HepG2 (cell line): Measurements from ENCODE around the gene INA. TPM values are rescaled to one million over a fixed set of nuclear protein-coding genes. Genes with fewer than 3 reads are reported as not detected.

ENCODE experiments used
- ATAC-seq: fragments of 200-7000 bp; cut with Tn5 transposase; 3 replicates; pipeline ENCODE4 v1.9.1; 2020; ENCODE audit warnings: mild to moderate bottlenecking, moderate library complexity
- BruUV-seq: library from RNA; stranded (reverse); fragments of 400-500 nt; replicated peaks from 2 replicates; lab custom pipeline; 2021; lab: Mats Ljungman, UMichigan
- CTCF ChIA-PET: fragments of 300-600 bp; formaldehyde crosslinking; extraction: SDS; loops from one replicate; lab custom pipeline; 2021; ENCODE audit warnings: low total read pairs, inconsistent platforms, low intra/inter-chr PET ratio; lab: Yijun Ruan, JAX
- POLR2A ChIA-PET: fragments of 350-600 bp; sonication (Branson Sonifier 250); formaldehyde crosslinking; loops from one replicate; lab custom pipeline; 2020; ENCODE audit warnings: antibody characterized with exemption, inconsistent platforms; lab: Yijun Ruan, JAX
- DNase-seq: peaks from one replicate; pipeline ENCODE4 v3.0.0-alpha.2; 2015; ENCODE audit warnings: low spot score
- FAIRE-seq: peaks from 3 replicates; lab custom pipeline; 2011; peaks lifted over from hg19 to GRCh38; lab: Jason Lieb, UNC
- H2AFZ ChIP-seq: one replicate; pipeline ENCODE4 v1.6.1; 2011; ENCODE audit warnings: low read length, inconsistent platforms
- H3K27ac ChIP-seq: fragments of 300-600 bp; 3 replicates; pipeline ENCODE4 v1.8.0; 2011; ENCODE audit warnings: mixed run types, mild to moderate bottlenecking, mixed read lengths, low read length, inconsistent platforms; ENCODE audit not compliant: insufficient read depth; ENCODE audit errors: extremely low read length
- H3K27me3 ChIP-seq, 2 experiments: fragments of 200-600 bp in 1 of 2; 2 replicates in 1 of 2; 3 replicates in 1 of 2; pipeline versions ENCODE4 v1.6.0 to v1.8.0; 2011; ENCODE audit warnings: low read length in 2 of 2, mild to moderate bottlenecking in 2 of 2, moderate library complexity in 2 of 2, inconsistent platforms in 1 of 2; ENCODE audit not compliant: insufficient read depth in 2 of 2, control insufficient read depth in 1 of 2
- H3K36me3 ChIP-seq, 2 experiments: fragments of 200-600 bp in 1 of 2; replicated peaks in 1 of 2; 2 replicates in 1 of 2; 3 replicates in 1 of 2; pipeline versions ENCODE4 v1.5.1 to v1.8.0; 2011; ENCODE audit warnings: low read length in 2 of 2, inconsistent platforms in 1 of 2; ENCODE audit not compliant: insufficient read depth in 2 of 2, control insufficient read depth in 1 of 2
- H3K4me1 ChIP-seq: 2 replicates; pipeline ENCODE4 v1.5.1; 2012; ENCODE audit warnings: low read length, inconsistent platforms; ENCODE audit not compliant: insufficient read depth
- H3K4me2 ChIP-seq: 2 replicates; pipeline ENCODE4 v1.6.0; 2011; ENCODE audit warnings: low read depth, low read length, inconsistent platforms
- H3K4me3 ChIP-seq, 3 experiments: fragments of 200-600 bp in 1 of 3; sonication (generic), shearing (Covaris generic) in 1 of 3; replicated peaks in 1 of 3; 2 replicates each; pipeline ENCODE4 v1.5.1; 2011 to 2016; ENCODE audit warnings: low read length in 3 of 3, inconsistent platforms in 2 of 3, low read depth in 2 of 3, mild to moderate bottlenecking in 2 of 3, control low read depth in 1 of 3, mixed read lengths in 1 of 3; ENCODE audit not compliant: insufficient read depth in 1 of 3
- H3K79me2 ChIP-seq: one replicate; pipeline ENCODE4 v1.6.1; 2011; ENCODE audit warnings: low read length, inconsistent platforms; ENCODE audit not compliant: insufficient read depth
- H3K9ac ChIP-seq: 2 replicates; pipeline ENCODE4 v1.6.0; 2011; ENCODE audit warnings: mild to moderate bottlenecking, low read depth, low read length, inconsistent platforms; ENCODE audit not compliant: insufficient read depth
- H3K9me3 ChIP-seq: 2 replicates; pipeline ENCODE4 v1.5.1; 2012; ENCODE audit warnings: mild to moderate bottlenecking, low read length
- H4K20me1 ChIP-seq: 2 replicates; pipeline ENCODE4 v1.6.0; 2011; ENCODE audit warnings: inconsistent platforms, mild to moderate bottlenecking, low read length, moderate library complexity; ENCODE audit not compliant: insufficient read depth
- ARID5B ChIP-seq: IDR thresholded peaks from 2 replicates; pipeline ENCODE4 v1.4.0; 2020; ENCODE audit warnings: mild to moderate bottlenecking, missing genetic modification reagents
- CBFB ChIP-seq: sonication (generic); formaldehyde crosslinking; IDR thresholded peaks from 2 replicates; pipeline ENCODE4 v1.4.0; 2020; ENCODE audit warnings: missing genetic modification reagents
- CREM ChIP-seq, 2 experiments: sonication (generic) in 1 of 2; formaldehyde crosslinking in 1 of 2; IDR thresholded peaks; 2 replicates each; pipeline versions ENCODE4 v1.4.0 to v1.6.1; 2016 to 2020; ENCODE audit warnings: antibody characterized with exemption in 1 of 2, mild to moderate bottlenecking in 1 of 2, missing genetic modification reagents in 1 of 2
- ESRRA ChIP-seq: sonication (generic); formaldehyde crosslinking; IDR thresholded peaks from 2 replicates; pipeline ENCODE4 v1.5.1; 2020; ENCODE audit warnings: mild to moderate bottlenecking, low read depth, missing genetic modification reagents
- EZH2 ChIP-seq: conservative IDR thresholded peaks from 2 replicates; pipeline ENCODE4 v1.6.1; 2012; ENCODE audit warnings: mild to moderate bottlenecking, low read depth, low read length, moderate library complexity
- KLF6 ChIP-seq: IDR thresholded peaks from 2 replicates; pipeline ENCODE4 v1.8.0; 2016; ENCODE audit warnings: missing biosample characterization, missing genetic modification reagents
- NFIB ChIP-seq: sonication (generic); formaldehyde crosslinking; IDR thresholded peaks from 2 replicates; pipeline ENCODE4 v1.9.0; 2021; ENCODE audit warnings: missing genetic modification reagents, mild to moderate bottlenecking, borderline replicate concordance
- RELA ChIP-seq: sonication (generic); formaldehyde crosslinking; IDR thresholded peaks from 2 replicates; pipeline ENCODE4 v1.4.0; 2020; ENCODE audit warnings: missing genetic modification reagents
- SATB2 ChIP-seq: sonication (generic); formaldehyde crosslinking; IDR thresholded peaks from 2 replicates; pipeline ENCODE4 v1.5.0; 2020; ENCODE audit warnings: missing genetic modification reagents
- SOX5 ChIP-seq: IDR thresholded peaks from 2 replicates; pipeline ENCODE4 v1.6.1; 2016; ENCODE audit warnings: borderline replicate concordance
- ZFP36L1 ChIP-seq: sonication (generic); formaldehyde crosslinking; IDR thresholded peaks from 2 replicates; pipeline ENCODE4 v1.8.0; 2022; ENCODE audit warnings: mild to moderate bottlenecking, missing genetic modification reagents, moderate library complexity
- ZNF12 ChIP-seq: sonication (generic); formaldehyde crosslinking; IDR thresholded peaks from 2 replicates; pipeline ENCODE4 v1.5.0; 2020; ENCODE audit warnings: missing genetic modification reagents
- ZNF619 ChIP-seq: sonication (generic); formaldehyde crosslinking; IDR thresholded peaks from 2 replicates; pipeline ENCODE4 v1.4.0; 2020; ENCODE audit warnings: mild to moderate bottlenecking, missing genetic modification reagents
- WGBS: methylation state at CpG from one replicate; pipeline ENCODE4 v1.1.6; 2017; ENCODE audit warnings: low lambda C conversion rate; 5-methylcytosine and 5-hydroxymethylcytosine counted together
- in situ Hi-C: cut with HindIII; loops from 2 replicates; pipeline ENCODE4 v1.10.0; 2017; ENCODE audit warnings: low pct_unique_long_range_greater_than_20kb; ENCODE audit not compliant: extremely low pct_ligation_motif_present
- intact Hi-C: fragments of 100-400 bp; cut with micrococcal nuclease; formaldehyde crosslinking; loops from one replicate; pipeline ENCODE4 v1.10.0; 2022; ENCODE audit not compliant: unreplicated experiment
- polyA plus RNA-seq, 8 experiments: library from polyadenylated mRNA; depleted of rRNA in 3 of 8; stranded (reverse) in 7 of 8; unstranded in 1 of 8; fragments of >200 nt; fragmentation: Illumina TruSeq in 4 of 8; extraction: Trizol in 4 of 8; gene quantifications; 2 replicates each; pipeline versions ENCODE4 v1.2.1 to v1.2.3, GENCODE V29; 2011 to 2016; ENCODE audit warnings: low read depth in 4 of 8, missing spikeins in 1 of 8, mixed read lengths in 1 of 8; ENCODE audit not compliant: insufficient read depth in 1 of 8
- total RNA-seq, 5 experiments: library from RNA; depleted of rRNA; stranded (reverse); fragments of >200 nt; fragmentation: Illumina TruSeq; extraction: Trizol; gene quantifications; 2 replicates each; pipeline ENCODE4 v1.2.3, GENCODE V29; 2016; ENCODE audit warnings: low read depth in 1 of 5

INA gene
- total and polyA plus RNA-seq, 2 of the 13 experiments (the other 11 are each of a cell fraction or from before 2014, with no cell fraction given): 0.04 to 0.13 TPM

GRCh38 chr10:103282961-103283360 is 6.0 kb downstream of the INA start:
- in situ Hi-C loops: no loop called here

More at GRCh38 chr10:103282961-103283360, 6.0 kb downstream of the INA start:
- DNase-seq (no peak), FAIRE-seq (no peak), ATAC-seq (no peak)
- no peak overlapping the region for H3K4me3 ChIP-seq
- no peaks in the 10 kb centered on the region for H3K4me1 ChIP-seq
- H3K27me3 ChIP-seq: peaks cover 0 to 23% of the 10 kb centered on the region in 2 experiments; a peak in 2 of 5 replicates
- no TSS peak for BruUV-seq
- WGBS: 74% methylated on average over 1 of the region's 1 CpG
- H3K36me3 ChIP-seq: no peaks in the 10 kb centered on the region
- ChIA-PET POLR2A (no interaction called here), CTCF (no interaction called here)
- H3K27ac ChIP-seq: no peak overlapping the region
- H4K20me1 ChIP-seq: 0 out of 2 replicates have a peak, but pooled peaks cover 3% of the 10 kb centered on the region
- no peak overlapping the region for H2AFZ ChIP-seq
- no peak overlapping the region for H3K9ac ChIP-seq
- no peaks in the 10 kb centered on the region for H3K79me2 ChIP-seq
- no peak overlapping the region for H3K4me2 ChIP-seq
- intact Hi-C loops: loop anchor here (1.0 kb wide), 1 partner anchor 37 kb away; no protein-coding TSS in a partner anchor
- TF ChIP-seq SATB2 (CRISPR knock-in tag) (no peak), SOX5 (CRISPR knock-in tag) (no peak), ZNF12 (CRISPR knock-in tag) (no peak), ZNF619 (CRISPR knock-in tag) (no peak), KLF6 (CRISPR knock-in tag) (no peak), ARID5B (no peak), CREM (IDR thresholded peaks at IDR 0.05) (no peak), CREM (CRISPR knock-in tag; IDR thresholded peaks at IDR 0.05) (no peak), ESRRA (CRISPR knock-in tag) (no peak), CBFB (CRISPR knock-in tag) (no peak), RELA (CRISPR knock-in tag) (no peak), ZFP36L1 (no peak), NFIB (no peak), EZH2 (no peak)
- no peaks in the 10 kb centered on the region for H3K9me3 ChIP-seq
